HL-60 (cell line): ENCODE measurements around the gene PDE1C.

Experiments
- CTCF ChIP-seq: IDR thresholded peaks from one replicate; pipeline ENCODE4 v1.5.1; 2011; ENCODE audit warnings: low read length, control low read depth, inconsistent platforms; ENCODE audit not compliant: insufficient read depth
- GABPA ChIP-seq: IDR thresholded peaks from 2 replicates; pipeline ENCODE4 v1.6.1; 2012; ENCODE audit warnings: low read depth

GRCh38 chr7:32075612-32076011 lies 5.4 kb upstream of the PDE1C start:
- no peak for TF ChIP-seq CTCF
- no peak for TF ChIP-seq GABPA
